NCI-H510A (cell line): Measurements from ENCODE around the gene PRKAG3.
"Not testable (repeated sequence)": the region's sequence is repeated elsewhere in the genome, so short reads cannot be mapped to it uniquely, and the experiment has no call there.

ENCODE experiments used
- DNase-seq: peaks from one replicate; lab custom pipeline; 2025; lab: John Stamatoyannopoulos, UW

The PRKAG3 gene

GRCh38 chr2:218780851-218781690 lies 50.5 kb downstream of the PRKAG3 start:
- no peak for DNase-seq

- no peak for DNase-seq
Observed at GRCh38 chr2:218780046-218780445, 51.6 kb downstream of the PRKAG3 start.

- no peak for DNase-seq
Observed at GRCh38 chr2:218777276-218777990, 54.2 kb downstream of the PRKAG3 start.

GRCh38 chr2:218776488-218776887 lies 55.1 kb downstream of the PRKAG3 start:
- DNase-seq, result no peak

GRCh38 chr2:218773881-218774280 lies 57.7 kb downstream of the PRKAG3 start:
- DNase-seq, result no peak

GRCh38 chr2:218772759-218773158 lies 58.8 kb downstream of the PRKAG3 start:
- not testable (repeated sequence) for DNase-seq
